Measurements from ENCODE around the gene GABRD. TPM values are rescaled to one million over a fixed set of nuclear protein-coding genes. Genes with fewer than 3 reads are reported as not detected.
A peak's percentile ranks its signal among the peaks of the same experiment; 100 is the strongest.

Gene GABRD
- total and polyA plus RNA-seq, 2 experiments from 2014 or later = 2.1 to 5.1 TPM

- no peak for TF ChIP-seq ZNF462 (CRISPR knock-in tag; IDR thresholded peaks at IDR 0.05)
- TF ChIP-seq ZNF331 (CRISPR knock-in tag; IDR thresholded peaks at IDR 0.05; ENCODE audit: low read depth) = no peak
- TF ChIP-seq STAT1 (IDR thresholded peaks at IDR 0.05; ENCODE audit: unreplicated experiment) = no peak
- TF ChIP-seq NANOG (IDR thresholded peaks at IDR 0.05; ENCODE audit: borderline replicate concordance) = no peak
- no peak for TF ChIP-seq POLR2AphosphoS5 (IDR thresholded peaks at IDR 0.05; ENCODE audit: low read depth)
These were observed 31.9 kb downstream of the GABRD start (continued) for GRCh38 chr1:2050793-2051682.

- H3K4me3 Mint-ChIP-seq = peak overlapping the region; percentile 72
- H3K9me3 Mint-ChIP-seq = no peaks in the 10 kb centered on the region; the same call in 2 of the 3 replicates
- ATAC-seq = no peak
- Histone ChIP-seq H3K36me3 (ENCODE audit: insufficient read depth) (no peaks in the 10 kb centered on the region), H3K4me2 (peak overlapping the region; percentile 96; the same call in 1 of the 2 replicates), H4K20me1 (replicated peaks; ENCODE audit: insufficient read depth) (peaks cover 25% of the 10 kb centered on the region), H3K79me2 (replicated peaks; ENCODE audit: insufficient read depth) (peaks cover 40% of the 10 kb centered on the region), H3K27me3 (ENCODE audit: insufficient read depth) (no peaks in the 10 kb centered on the region), H3K27ac (ENCODE audit: low read depth) (no peak overlapping the region), H3K9me2 (ENCODE audit: insufficient read depth) (no peaks in the 10 kb centered on the region), H3K4me3 (peak overlapping the region; percentile 92), H3F3A (replicated peaks; ENCODE audit: low read depth) (peaks cover 13% of the 10 kb centered on the region), H3K4me1 (ENCODE audit: insufficient read depth) (peaks cover 18% of the 10 kb centered on the region; the same call in 1 of the 2 replicates), H2AFZ (no peak overlapping the region)
- peaks cover 20% of the 10 kb centered on the region for H3K4me1 Mint-ChIP-seq
- no peak for TF ChIP-seq STAT1 (IDR thresholded peaks at IDR 0.05; ENCODE audit: unreplicated experiment)
- H3K36me3 Mint-ChIP-seq (ENCODE audit: low read depth) = peaks cover 14% of the 10 kb centered on the region
- peaks cover 16% of the 10 kb centered on the region for H3K27me3 Mint-ChIP-seq (ENCODE audit: insufficient read depth, low read depth, poor library complexity)
- H3K27ac Mint-ChIP-seq = no peak overlapping the region
- no peak for DNase-seq (ENCODE audit: low spot score)
These were observed 33.0 kb downstream of the GABRD start for GRCh38 chr1:2052054-2052679.
